ENCODE data around the gene SLC41A3.

SLC41A3 gene

GRCh38 chr3:126052196-126053058 is 31.5 kb downstream of the SLC41A3 start:
- no peak for FAIRE-seq

GRCh38 chr3:126051741-126052140 is 32.2 kb downstream of the SLC41A3 start:
- FAIRE-seq (no peak), DNase-seq (ENCODE audit: insufficient read length, low spot score) (no peak)
- TF ChIP-seq, protein P1, sequence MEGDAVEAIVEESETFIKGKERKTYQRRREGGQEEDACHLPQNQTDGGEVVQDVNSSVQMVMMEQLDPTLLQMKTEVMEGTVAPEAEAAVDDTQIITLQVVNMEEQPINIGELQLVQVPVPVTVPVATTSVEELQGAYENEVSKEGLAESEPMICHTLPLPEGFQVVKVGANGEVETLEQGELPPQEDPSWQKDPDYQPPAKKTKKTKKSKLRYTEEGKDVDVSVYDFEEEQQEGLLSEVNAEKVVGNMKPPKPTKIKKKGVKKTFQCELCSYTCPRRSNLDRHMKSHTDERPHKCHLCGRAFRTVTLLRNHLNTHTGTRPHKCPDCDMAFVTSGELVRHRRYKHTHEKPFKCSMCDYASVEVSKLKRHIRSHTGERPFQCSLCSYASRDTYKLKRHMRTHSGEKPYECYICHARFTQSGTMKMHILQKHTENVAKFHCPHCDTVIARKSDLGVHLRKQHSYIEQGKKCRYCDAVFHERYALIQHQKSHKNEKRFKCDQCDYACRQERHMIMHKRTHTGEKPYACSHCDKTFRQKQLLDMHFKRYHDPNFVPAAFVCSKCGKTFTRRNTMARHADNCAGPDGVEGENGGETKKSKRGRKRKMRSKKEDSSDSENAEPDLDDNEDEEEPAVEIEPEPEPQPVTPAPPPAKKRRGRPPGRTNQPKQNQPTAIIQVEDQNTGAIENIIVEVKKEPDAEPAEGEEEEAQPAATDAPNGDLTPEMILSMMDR (IDR thresholded peaks at IDR 0.05; ENCODE audit: insufficient read depth, missing control alignments): no peak

More at GRCh38 chr3:126052196-126053058, 31.5 kb downstream of the SLC41A3 start:
- no peak for DNase-seq (ENCODE audit: insufficient read length, low spot score)
- TF ChIP-seq, protein P1 (IDR thresholded peaks at IDR 0.05; ENCODE audit: insufficient read depth, missing control alignments): no peak

DNA sequence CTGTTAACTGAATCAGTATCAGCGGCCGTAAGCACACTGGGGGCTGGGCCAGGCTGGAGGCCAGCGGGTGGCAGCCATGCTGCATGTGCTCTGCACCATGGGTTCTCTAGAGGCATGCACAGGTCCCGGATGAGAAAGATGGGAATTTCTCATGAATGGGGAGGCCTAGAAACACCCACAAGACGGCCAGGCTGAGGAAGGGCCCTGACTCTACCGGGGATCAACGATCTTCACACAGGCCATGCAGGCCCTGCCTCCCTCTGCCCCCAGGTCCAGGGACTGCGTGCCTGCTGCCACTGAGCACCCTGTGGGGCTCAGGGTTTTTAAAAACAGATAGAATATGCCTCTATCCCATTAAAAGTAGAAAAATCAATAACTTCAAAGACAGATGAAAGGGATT is 32.7 kb downstream of the SLC41A3 start:
- no peak for FAIRE-seq
- TF ChIP-seq, protein P1 (IDR thresholded peaks at IDR 0.05; ENCODE audit: insufficient read depth, missing control alignments): no peak
- DNase-seq (ENCODE audit: insufficient read length, low spot score): no peak

DNA sequence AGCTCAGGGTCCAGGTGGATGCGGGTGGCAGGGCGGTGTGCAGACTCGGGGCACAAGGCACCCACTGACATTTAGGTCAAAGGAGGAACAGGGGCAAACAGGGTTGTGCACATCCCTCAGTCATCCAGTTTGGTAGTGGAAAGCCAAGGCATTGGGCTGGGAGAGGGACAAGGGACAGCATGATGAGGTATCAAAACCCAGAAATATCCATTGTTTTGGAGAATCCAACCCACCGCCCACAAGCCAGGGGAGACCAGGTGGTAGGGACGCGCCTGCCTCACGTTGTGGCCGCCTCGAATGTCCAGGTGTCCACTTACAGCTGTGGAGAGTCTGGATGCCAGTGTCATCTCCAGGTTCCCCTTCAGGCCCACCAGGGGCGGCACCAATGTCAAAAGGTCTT is 33.3 kb downstream of the SLC41A3 start:
- FAIRE-seq: no peak

DNA sequence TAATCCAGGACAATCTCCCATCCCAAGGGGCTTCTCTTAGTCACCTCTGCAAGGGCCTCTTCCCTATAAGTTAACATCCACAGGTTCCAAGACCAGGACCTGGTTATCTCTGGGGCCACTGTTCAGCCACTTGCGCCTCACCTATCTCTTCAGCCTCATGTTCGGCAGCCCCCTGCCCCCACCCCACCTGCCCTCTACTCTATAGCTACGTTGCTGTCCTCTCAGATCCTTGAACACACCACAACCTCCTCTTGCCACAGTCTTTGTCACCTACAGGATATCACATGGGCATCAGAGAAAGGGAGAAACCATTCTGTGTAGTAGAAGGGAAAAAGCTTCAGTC is 33.9 kb downstream of the SLC41A3 start:
- no peak for DNase-seq (ENCODE audit: insufficient read length, low spot score)
- TF ChIP-seq, protein P1 (IDR thresholded peaks at IDR 0.05; ENCODE audit: insufficient read depth, missing control alignments): no peak
- FAIRE-seq: no peak

More for the DNA sequence above, 33.3 kb downstream of the SLC41A3 start:
- TF ChIP-seq, protein P1 (IDR thresholded peaks at IDR 0.05; ENCODE audit: insufficient read depth, missing control alignments): no peak
- no peak for DNase-seq (ENCODE audit: insufficient read length, low spot score)

GRCh38 chr3:126049289-126050049 is 34.5 kb downstream of the SLC41A3 start:
- DNase-seq (ENCODE audit: insufficient read length, low spot score): no peak
- no peak for FAIRE-seq
- TF ChIP-seq, protein P1 (IDR thresholded peaks at IDR 0.05; ENCODE audit: insufficient read depth, missing control alignments): no peak

All from D721Med (cell line).